Measurements from ENCODE around the gene FEN1.

Gene FEN1

GRCh38 chr11:61836193-61836592, 43.5 kb downstream of the FEN1 start:
- DNase-seq: no peak
- in situ Hi-C loops (cut with MboI; ENCODE audit: low pct_unique_long_range_greater_than_20kb, low sequenced_read_pairs): no loop called here

DNA sequence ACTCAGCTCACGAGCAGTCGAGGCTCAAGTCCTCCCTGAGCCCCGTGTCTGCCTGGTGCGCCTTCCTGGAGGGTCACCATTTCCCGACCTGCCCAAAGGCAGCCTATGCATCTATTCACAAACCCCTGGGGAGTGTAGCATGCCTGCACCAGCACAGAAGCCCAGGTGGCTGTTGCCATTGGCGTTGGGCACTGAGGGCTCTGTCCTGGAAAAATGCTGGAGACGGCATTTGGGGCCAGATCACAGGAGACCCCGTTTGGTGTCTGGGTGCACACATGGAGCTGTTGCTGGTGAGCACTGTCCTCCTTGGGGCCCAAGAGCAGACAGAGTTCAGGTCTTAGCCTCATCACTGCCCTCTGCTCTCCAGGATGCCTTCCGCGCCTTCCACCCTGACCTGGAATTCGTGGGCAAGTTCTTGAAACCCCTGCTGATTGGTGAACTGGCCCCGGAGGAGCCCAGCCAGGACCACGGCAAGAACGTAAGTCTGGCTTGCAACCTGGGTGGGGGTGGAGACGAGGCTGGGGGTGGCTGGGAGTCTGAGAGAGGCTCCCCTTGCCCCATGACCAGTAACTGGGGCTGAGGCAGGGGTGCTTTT, 44.8 kb downstream of the FEN1 start:
- DNase-seq: no peak
- in situ Hi-C loops (cut with MboI; ENCODE audit: low pct_unique_long_range_greater_than_20kb, low sequenced_read_pairs): no loop called here

GRCh38 chr11:61838501-61838900, 45.8 kb downstream of the FEN1 start:
- in situ Hi-C loops (cut with MboI; ENCODE audit: low pct_unique_long_range_greater_than_20kb, low sequenced_read_pairs): no loop called here

DNA sequence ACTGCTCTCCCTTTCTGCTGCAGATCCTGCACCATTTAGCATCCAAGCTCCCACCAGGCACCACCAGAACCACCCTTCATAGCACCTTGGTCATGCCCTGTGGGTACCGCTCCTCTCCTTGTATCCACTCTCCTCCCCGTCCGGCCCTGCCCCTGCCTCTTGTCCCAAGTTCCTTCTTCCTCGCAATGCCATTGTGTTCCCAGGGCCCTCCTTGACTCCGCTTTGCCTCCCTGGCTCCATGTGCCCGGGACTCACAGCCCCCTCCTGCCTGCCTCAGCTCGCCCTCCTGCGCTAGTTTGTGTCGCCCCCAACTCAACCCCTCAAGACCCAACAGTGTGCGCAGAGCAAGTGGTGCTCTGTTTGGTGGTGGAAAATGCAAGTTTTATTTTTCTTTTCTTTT, 46.2 kb downstream of the FEN1 start:
- DNase-seq: no peak
- in situ Hi-C loops (cut with MboI; ENCODE audit: low pct_unique_long_range_greater_than_20kb, low sequenced_read_pairs): no loop called here

More at GRCh38 chr11:61838501-61838900, 45.8 kb downstream of the FEN1 start:
- no peak for DNase-seq

GRCh38 chr11:61839742-61840141, 47.0 kb downstream of the FEN1 start:
- in situ Hi-C loops (cut with MboI; ENCODE audit: low pct_unique_long_range_greater_than_20kb, low sequenced_read_pairs): no loop called here
- DNase-seq: no peak

GRCh38 chr11:61840371-61840770, 47.7 kb downstream of the FEN1 start:
- in situ Hi-C loops (cut with MboI; ENCODE audit: low pct_unique_long_range_greater_than_20kb, low sequenced_read_pairs): no loop called here
- no peak for DNase-seq

DNA sequence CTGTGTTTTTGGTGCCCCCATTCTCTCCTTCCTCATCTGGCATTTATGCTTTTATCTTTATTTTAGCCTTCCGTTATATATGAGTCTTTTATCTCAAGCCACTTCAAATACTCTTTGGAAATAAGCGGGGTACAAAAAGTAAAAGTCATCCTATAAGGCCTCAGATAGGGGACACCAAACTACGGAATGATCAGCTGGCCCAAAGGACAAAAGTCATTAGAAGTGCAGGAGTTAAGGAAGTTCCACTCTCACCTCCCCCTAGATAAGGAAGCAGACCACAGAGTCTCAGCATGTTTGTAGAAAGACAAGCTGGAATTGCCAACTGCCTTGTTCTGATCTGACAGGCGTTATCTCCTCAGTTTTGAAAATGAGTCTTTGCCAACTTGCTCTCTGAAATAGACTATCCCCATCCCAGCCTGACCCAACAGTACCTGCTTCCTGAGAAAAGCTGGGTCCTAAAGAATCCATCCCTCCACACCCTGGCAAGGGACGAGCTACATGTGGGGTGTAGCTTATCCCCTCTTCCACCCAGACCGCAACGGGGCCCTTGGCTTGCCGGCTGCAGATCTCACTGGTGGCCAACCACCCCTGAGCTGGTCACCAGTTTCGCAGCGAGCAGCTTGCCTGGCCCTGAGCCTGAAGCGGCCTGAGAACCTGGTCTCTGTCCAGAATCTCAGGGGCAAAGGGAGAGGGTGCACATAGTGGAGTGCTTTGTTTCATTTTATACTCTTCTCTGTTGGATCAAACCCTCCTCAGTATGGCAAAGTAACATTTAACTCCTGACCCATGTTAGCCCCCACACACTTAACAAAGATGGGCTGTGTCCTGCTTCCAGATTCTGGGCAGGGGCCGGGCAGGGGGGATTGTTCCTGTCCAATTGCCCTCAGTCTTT, 49.2 kb downstream of the FEN1 start:
- DNase-seq: no peak
- in situ Hi-C loops (cut with MboI; ENCODE audit: low pct_unique_long_range_greater_than_20kb, low sequenced_read_pairs): no loop called here

DNA sequence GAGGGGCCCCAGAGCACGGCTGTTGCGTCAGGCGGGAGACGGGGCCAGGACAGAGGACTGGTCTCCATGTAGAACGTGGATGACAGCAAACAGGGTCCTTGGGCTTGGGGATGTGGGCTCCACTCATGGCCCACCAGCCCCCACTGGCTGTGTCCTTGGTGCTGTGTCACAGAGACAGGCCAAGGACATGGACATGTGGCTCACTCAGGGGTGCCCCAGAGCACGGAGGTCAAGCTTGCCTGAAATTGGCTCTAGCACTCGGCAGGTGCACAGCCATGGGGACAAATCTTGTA, 49.8 kb downstream of the FEN1 start:
- no peak for DNase-seq

DNA sequence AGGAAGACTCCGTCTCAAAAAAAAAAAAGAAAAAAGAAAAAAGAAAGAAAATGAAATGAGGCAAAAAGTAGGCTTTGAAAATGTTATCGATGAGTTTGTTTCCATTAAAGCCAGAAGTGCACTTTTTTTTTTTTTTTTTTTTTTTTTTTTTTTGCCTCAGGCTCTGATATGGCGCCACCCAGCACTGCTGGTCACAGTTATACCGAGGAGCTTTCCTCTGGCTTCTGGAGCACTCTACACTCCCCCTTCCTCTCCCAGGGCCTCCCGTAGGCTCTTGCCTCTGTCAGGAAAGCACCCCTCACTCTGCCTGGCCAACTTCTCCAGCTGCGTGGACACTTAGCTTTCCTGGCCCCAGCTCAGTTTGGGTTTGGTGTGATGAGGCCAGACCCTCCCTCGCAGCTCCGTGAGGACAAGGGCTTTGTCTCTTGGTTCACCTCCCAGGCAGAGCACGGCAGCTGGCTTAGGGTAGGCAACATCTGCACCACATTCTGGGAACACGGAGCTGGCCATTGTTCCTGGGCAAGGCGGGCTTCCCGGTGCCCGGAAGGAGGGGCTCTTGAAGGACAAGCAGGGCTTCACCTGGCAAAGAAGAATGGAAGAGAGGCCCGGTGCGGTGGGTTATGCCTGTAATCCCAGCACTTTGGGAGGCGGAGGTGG, 52.3 kb downstream of the FEN1 start:
- no peak for DNase-seq
- in situ Hi-C loops (cut with MboI; ENCODE audit: low pct_unique_long_range_greater_than_20kb, low sequenced_read_pairs): no loop called here

More for the DNA sequence above, 49.8 kb downstream of the FEN1 start:
- in situ Hi-C loops (cut with MboI; ENCODE audit: low pct_unique_long_range_greater_than_20kb, low sequenced_read_pairs): no loop called here

DNA sequence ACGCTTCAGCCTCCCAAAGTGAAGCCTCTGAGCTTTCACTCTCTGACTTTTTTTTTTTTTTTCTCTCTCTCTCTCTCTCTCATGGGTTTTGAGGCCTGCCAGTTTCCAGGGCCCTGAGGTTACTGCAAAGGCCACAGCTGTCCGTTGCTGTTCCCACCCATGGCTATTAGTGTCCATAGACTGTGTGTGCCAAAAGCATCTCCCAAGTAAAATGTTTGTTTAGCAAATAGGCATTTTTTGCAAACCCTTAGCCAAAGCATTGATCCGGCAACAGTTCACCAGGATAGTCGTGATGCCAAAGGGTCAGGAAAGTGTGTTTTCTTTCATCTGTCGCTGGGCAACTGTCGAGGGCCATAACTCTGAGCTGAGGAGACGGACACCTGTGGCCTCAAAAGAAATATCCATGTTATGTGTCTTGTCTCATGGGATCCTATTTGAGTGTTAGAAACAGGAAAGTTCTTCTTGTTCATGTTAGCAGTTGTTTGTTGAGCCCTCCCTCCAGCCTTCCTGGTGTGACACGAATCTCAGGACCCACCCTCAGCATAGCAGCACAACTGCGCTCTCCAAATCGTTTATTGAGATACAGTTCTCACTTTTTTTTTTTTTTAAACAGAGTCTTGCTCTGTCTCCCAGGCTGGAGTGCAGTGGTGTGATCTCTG, 53.8 kb downstream of the FEN1 start:
- in situ Hi-C loops (cut with MboI; ENCODE audit: low pct_unique_long_range_greater_than_20kb, low sequenced_read_pairs): no loop called here
- no peak for DNase-seq

Measured in KBM-7 (cell line).